CD4-positive, alpha-beta T cell (primary cell): ENCODE data around the gene PHETA1. TPM values are rescaled to one million over a fixed set of nuclear protein-coding genes. Genes with fewer than 3 reads are reported as not detected.

Experiments
- ATAC-seq: fragments of 200-7000 bp; cut with Tn5 transposase; one replicate; pipeline ENCODE4 v1.10.0; 2022; ENCODE audit warnings: mild to moderate bottlenecking; ENCODE audit not compliant: poor library complexity
- CTCF ChIA-PET: fragments of 350-600 bp; sonication (Branson Sonifier 250); formaldehyde crosslinking; loops from one replicate; lab custom pipeline; 2021; ENCODE audit warnings: antibody characterized with exemption, inconsistent platforms; lab: Charles Lee
- POLR2A ChIA-PET: fragments of 350-600 bp; sonication (Branson Sonifier 250); formaldehyde crosslinking; loops from one replicate; lab custom pipeline; 2021; ENCODE audit warnings: antibody characterized with exemption, inconsistent platforms; lab: Charles Lee
- DNase-seq, 14 experiments: peaks; one replicate each; pipeline ENCODE4 v3.0.0-alpha.2; 2013 to 2020; ENCODE audit warnings: mixed read lengths in 2 of 14
- H3K27ac ChIP-seq, 2 donors: one replicate each; pipeline versions ENCODE4 v1.5.1 to v1.7.0; 2013; ENCODE audit warnings: low read length in 2 of 2, low read depth in 1 of 2, mild to moderate bottlenecking in 1 of 2
- H3K27me3 ChIP-seq, 2 experiments: 1 replicate in 1 of 2; 2 replicates in 1 of 2; pipeline versions ENCODE4 v1.6.1 to v1.7.0; 2013; ENCODE audit warnings: low read length in 2 of 2, control low read depth in 1 of 2, mild to moderate bottlenecking in 1 of 2, moderate library complexity in 1 of 2; ENCODE audit not compliant: insufficient read depth in 2 of 2, control insufficient read depth in 1 of 2
- H3K36me3 ChIP-seq: one replicate; pipeline ENCODE4 v1.6.1; 2013; ENCODE audit warnings: low read length, control low read depth; ENCODE audit not compliant: insufficient read depth
- H3K4me1 ChIP-seq: one replicate; pipeline ENCODE4 v1.6.1; 2013; ENCODE audit warnings: low read length, control low read depth; ENCODE audit not compliant: insufficient read depth
- H3K4me3 ChIP-seq: one replicate; pipeline ENCODE4 v1.5.1; 2013; ENCODE audit warnings: mild to moderate bottlenecking, low read length, moderate library complexity
- H3K9me3 ChIP-seq, 2 experiments: 1 replicate in 1 of 2; 2 replicates in 1 of 2; pipeline versions ENCODE4 v1.6.1 to v1.7.0; 2013; ENCODE audit warnings: low read length in 2 of 2, mild to moderate bottlenecking in 2 of 2, control low read depth in 1 of 2, moderate library complexity in 1 of 2; ENCODE audit not compliant: control insufficient read depth in 1 of 2, insufficient read depth in 1 of 2
- H3K27ac Mint-ChIP-seq: one replicate; pipeline ENCODE4 v1.8.0; 2020; ENCODE audit warnings: mixed read lengths
- H3K27me3 Mint-ChIP-seq: one replicate; pipeline ENCODE4 v1.8.0; 2021; ENCODE audit warnings: mixed read lengths
- H3K36me3 Mint-ChIP-seq: one replicate; pipeline ENCODE4 v1.8.0; 2021; ENCODE audit warnings: low read depth, mixed read lengths
- H3K4me1 Mint-ChIP-seq: one replicate; pipeline ENCODE4 v1.8.0; 2021; ENCODE audit warnings: low read depth, mixed read lengths
- H3K4me3 Mint-ChIP-seq: one replicate; pipeline ENCODE4 v1.8.0; 2020; ENCODE audit warnings: mild to moderate bottlenecking, mixed read lengths
- H3K9me3 Mint-ChIP-seq: one replicate; pipeline ENCODE4 v1.8.0; 2020; ENCODE audit warnings: mixed read lengths
- intact Hi-C, 2 experiments: fragments of 100-400 bp; cut with DNase I in 1 of 2; cut with micrococcal nuclease in 1 of 2; formaldehyde crosslinking; loops; one replicate each; pipeline versions ENCODE4 v1.15.1 to v1.9.0; 2023 to 2025; cut with DNase I, micrococcal nuclease
- total RNA-seq, 174 experiments: library from RNA in 2 of 174; stranded (reverse) in 2 of 174; gene quantifications; one replicate each; pipeline ENCODE4 v1.2.3 and lab custom pipeline; 2021 to 2026
- TF ChIP-seq, protein P1 (sequence below): fragments of 200-600 bp; IDR thresholded peaks from one replicate; pipeline ENCODE4 v1.8.0; 2022; ENCODE audit warnings: antibody characterized with exemption, mild to moderate bottlenecking

Gene PHETA1
- total RNA-seq, 2 experiments from 2014 or later, result 1.3 to 1.7 TPM

DNA sequence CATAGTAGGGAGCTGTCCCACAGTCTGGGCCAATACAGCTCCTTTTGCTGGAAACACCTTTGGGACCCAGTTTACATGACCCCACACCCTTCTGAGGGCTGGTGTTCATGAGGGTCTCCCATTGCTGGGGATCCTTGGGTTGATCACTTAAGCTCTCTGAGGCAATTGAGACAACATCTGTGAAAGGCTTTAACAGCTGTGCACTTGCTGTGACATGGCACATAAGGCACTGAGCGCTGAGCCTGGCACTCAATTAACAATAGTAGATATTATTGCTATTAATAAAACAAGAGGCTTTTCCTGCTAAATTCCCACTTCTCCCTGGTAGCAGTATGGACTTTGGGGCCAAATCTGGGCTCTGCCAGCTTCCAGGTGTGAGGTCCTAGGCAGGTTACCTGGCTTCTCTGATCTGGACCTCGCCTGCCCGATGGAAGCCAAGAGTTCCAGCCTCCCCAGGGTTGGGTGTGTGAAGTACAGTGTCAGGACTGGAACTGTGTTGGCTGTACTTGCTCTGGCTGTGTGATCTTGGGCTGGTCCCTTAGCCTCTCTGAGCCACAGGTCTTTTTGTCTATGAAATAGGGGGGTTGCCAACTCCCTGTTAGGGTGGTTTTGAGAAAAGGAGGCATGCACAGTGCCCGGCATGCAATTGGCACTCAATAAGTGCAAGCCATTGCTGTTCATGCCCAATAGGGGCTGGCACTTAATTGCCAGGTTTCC, 39.9 kb upstream of the PHETA1 start:
- peaks cover 91% of the 10 kb centered on the region for H3K4me1 ChIP-seq
- no peaks in the 10 kb centered on the region for H3K9me3 Mint-ChIP-seq
- H3K27ac ChIP-seq, result peak overlapping the region; percentile 64 to 67
- peaks cover 15% of the 10 kb centered on the region for H3K36me3 Mint-ChIP-seq
- H3K27me3 ChIP-seq, result no peaks in the 10 kb centered on the region
- DNase-seq (no peak), ATAC-seq (no peak)
- H3K27me3 Mint-ChIP-seq, result no peaks in the 10 kb centered on the region
- H3K9me3 ChIP-seq, result no peaks in the 10 kb centered on the region
- TF ChIP-seq, protein P1, sequence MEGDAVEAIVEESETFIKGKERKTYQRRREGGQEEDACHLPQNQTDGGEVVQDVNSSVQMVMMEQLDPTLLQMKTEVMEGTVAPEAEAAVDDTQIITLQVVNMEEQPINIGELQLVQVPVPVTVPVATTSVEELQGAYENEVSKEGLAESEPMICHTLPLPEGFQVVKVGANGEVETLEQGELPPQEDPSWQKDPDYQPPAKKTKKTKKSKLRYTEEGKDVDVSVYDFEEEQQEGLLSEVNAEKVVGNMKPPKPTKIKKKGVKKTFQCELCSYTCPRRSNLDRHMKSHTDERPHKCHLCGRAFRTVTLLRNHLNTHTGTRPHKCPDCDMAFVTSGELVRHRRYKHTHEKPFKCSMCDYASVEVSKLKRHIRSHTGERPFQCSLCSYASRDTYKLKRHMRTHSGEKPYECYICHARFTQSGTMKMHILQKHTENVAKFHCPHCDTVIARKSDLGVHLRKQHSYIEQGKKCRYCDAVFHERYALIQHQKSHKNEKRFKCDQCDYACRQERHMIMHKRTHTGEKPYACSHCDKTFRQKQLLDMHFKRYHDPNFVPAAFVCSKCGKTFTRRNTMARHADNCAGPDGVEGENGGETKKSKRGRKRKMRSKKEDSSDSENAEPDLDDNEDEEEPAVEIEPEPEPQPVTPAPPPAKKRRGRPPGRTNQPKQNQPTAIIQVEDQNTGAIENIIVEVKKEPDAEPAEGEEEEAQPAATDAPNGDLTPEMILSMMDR, result no peak
- intact Hi-C loops, result loop anchor here (2.0 to 10.0 kb wide), 3 partner anchors 16 to 188 kb away; partner anchors contain the start of gene ATXN2 (in 2 of the 2)
- ChIA-PET CTCF (interaction anchor here (8.4 to 16.9 kb wide), 2 partner anchors 12 to 42 kb away, joined by 56 to 487 read pairs; no protein-coding TSS in a partner anchor), POLR2A (interaction anchor here (0.6 to 7.0 kb wide), 7 partner anchors 12 to 188 kb away, joined by 3 to 66 read pairs (median 5); no protein-coding TSS in a partner anchor)
- H3K4me3 Mint-ChIP-seq, result peak overlapping the region; percentile 88
- H3K4me1 Mint-ChIP-seq, result peaks cover 84% of the 10 kb centered on the region
- peak overlapping the region; percentile 89 for H3K27ac Mint-ChIP-seq
- H3K36me3 ChIP-seq, result peaks cover 4% of the 10 kb centered on the region
- H3K4me3 ChIP-seq, result peak overlapping the region; percentile 94

- no peaks in the 10 kb centered on the region for H3K9me3 ChIP-seq
- H3K4me3 ChIP-seq, result peak overlapping the region; percentile 94
- Mint-ChIP-seq H3K27me3 (no peaks in the 10 kb centered on the region), H3K4me3 (peak overlapping the region; percentile 88), H3K27ac (peak overlapping the region; percentile 89), H3K4me1 (peaks cover 84% of the 10 kb centered on the region), H3K36me3 (peaks cover 7% of the 10 kb centered on the region), H3K9me3 (no peaks in the 10 kb centered on the region)
- TF ChIP-seq, protein P1, result no peak
- ChIA-PET CTCF (interaction anchor here (8.4 to 16.9 kb wide), 2 partner anchors 11 to 43 kb away, joined by 56 to 487 read pairs; no protein-coding TSS in a partner anchor), POLR2A (interaction anchor here (0.6 to 7.0 kb wide), 6 partner anchors 11 to 189 kb away, joined by 3 to 66 read pairs (median 4); no protein-coding TSS in a partner anchor)
- no peak for ATAC-seq
- no peak for DNase-seq
- H3K27ac ChIP-seq, result peak overlapping the region; percentile 64 to 67
- intact Hi-C loops, result loop anchor here (2.0 to 10.0 kb wide), 3 partner anchors 17 to 189 kb away; partner anchors contain the start of gene ATXN2 (in 2 of the 2)
- H3K36me3 ChIP-seq, result no peaks in the 10 kb centered on the region
- peaks cover 91% of the 10 kb centered on the region for H3K4me1 ChIP-seq
- no peaks in the 10 kb centered on the region for H3K27me3 ChIP-seq
Measured at GRCh38 chr12:111408116-111408440, 39.2 kb upstream of the PHETA1 start.

GRCh38 chr12:111407377-111408115, 38.7 kb upstream of the PHETA1 start:
- POLR2A ChIA-PET, result interaction anchor here (1.3 to 7.0 kb wide), 6 partner anchors 11 to 43 kb away, joined by 3 to 66 read pairs (median 20); no protein-coding TSS in a partner anchor
- CTCF ChIA-PET, result interaction anchor here (8.4 to 16.9 kb wide), 2 partner anchors 11 to 43 kb away, joined by 56 to 487 read pairs; no protein-coding TSS in a partner anchor
- intact Hi-C loops, result loop anchor here (2.0 to 10.0 kb wide), 3 partner anchors 17 to 190 kb away; partner anchors contain the start of gene ATXN2 (in 2 of the 2)
- H3K4me1 ChIP-seq, result peaks cover 90% of the 10 kb centered on the region
- ATAC-seq (no peak), DNase-seq (no peak)
- H3K27ac Mint-ChIP-seq, result peak overlapping the region; percentile 89
- no peaks in the 10 kb centered on the region for H3K27me3 ChIP-seq
- TF ChIP-seq, protein P1, result no peak
- peak overlapping the region; percentile 91 to 98 for H3K27ac ChIP-seq
- H3K4me3 Mint-ChIP-seq, result peak overlapping the region; percentile 88
- H3K9me3 Mint-ChIP-seq, result no peaks in the 10 kb centered on the region
- no peaks in the 10 kb centered on the region for H3K9me3 ChIP-seq
- peak overlapping the region; percentile 94 for H3K4me3 ChIP-seq
- H3K36me3 Mint-ChIP-seq, result peaks cover 6% of the 10 kb centered on the region
- no peaks in the 10 kb centered on the region for H3K27me3 Mint-ChIP-seq
- no peaks in the 10 kb centered on the region for H3K36me3 ChIP-seq
- peaks cover 82% of the 10 kb centered on the region for H3K4me1 Mint-ChIP-seq
